HFFc6 (cell line): ENCODE measurements around the gene GABRB2. TPM values are rescaled to one million over a fixed set of nuclear protein-coding genes. Genes with fewer than 3 reads are reported as not detected.

Experiments
- DNase-seq: peaks from one replicate; pipeline ENCODE4 v3.0.0-alpha.2; 2018
- H3K27ac Mint-ChIP-seq: 2 replicates; pipeline ENCODE4 v1.8.0; 2020; ENCODE audit warnings: mild to moderate bottlenecking, mixed read lengths
- H3K27me3 Mint-ChIP-seq: 2 replicates; pipeline ENCODE4 v1.8.0; 2021; ENCODE audit warnings: mild to moderate bottlenecking, moderate library complexity, mixed read lengths; ENCODE audit not compliant: insufficient read depth
- H3K36me3 Mint-ChIP-seq: 2 replicates; pipeline ENCODE4 v1.8.0; 2021; ENCODE audit warnings: low read depth, mixed read lengths
- H3K4me1 Mint-ChIP-seq: 2 replicates; pipeline ENCODE4 v1.8.0; 2020; ENCODE audit warnings: low read depth, mixed read lengths
- H3K4me3 Mint-ChIP-seq: 2 replicates; pipeline ENCODE4 v1.8.0; 2020; ENCODE audit warnings: mild to moderate bottlenecking, moderate library complexity, mixed read lengths
- H3K9me3 Mint-ChIP-seq: 2 replicates; pipeline ENCODE4 v1.8.0; 2020; ENCODE audit warnings: mild to moderate bottlenecking, mixed read lengths
- total RNA-seq, 6 experiments: library from RNA; stranded (reverse); fragmentation: NEBNext Ultra II Directional; extraction: Animal tissue kit (Norgen Biotek cat#: 25700); gene quantifications; 2 replicates in 1 of 6; 3 replicates in 5 of 6; pipeline ENCODE4 v1.2.3, GENCODE V29; 2021
- TF ChIP-seq, protein P1 (sequence below): fragments of 200-600 bp; sonication (generic); IDR thresholded peaks from 2 replicates; pipeline ENCODE4 v1.5.0; 2021; ENCODE audit warnings: antibody characterized with exemption, mild to moderate bottlenecking

GABRB2 gene
- total RNA-seq, 6 experiments from 2014 or later, result not detected

DNA sequence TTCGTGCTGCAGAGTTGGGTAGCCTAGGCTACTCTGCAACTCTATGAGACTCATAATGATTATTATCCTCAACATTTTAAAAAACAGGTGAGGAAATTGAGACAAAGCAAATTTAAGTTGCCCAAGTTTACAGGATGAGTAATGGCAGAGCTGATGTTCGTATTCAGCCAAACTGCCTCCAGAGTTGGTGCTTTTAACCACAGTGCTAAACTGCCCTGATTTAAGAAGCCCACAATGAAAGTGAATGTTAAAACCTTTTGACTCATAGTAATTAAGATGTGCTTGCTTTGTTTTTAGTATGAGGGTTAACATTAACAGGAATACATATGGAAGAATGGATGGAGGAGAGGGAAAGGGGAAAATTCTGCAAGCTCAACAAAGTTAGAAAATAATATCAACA is 15.9 kb upstream of the GABRB2 start:
- Mint-ChIP-seq H3K27me3 (no peaks in the 10 kb centered on the region; the same call in 1 of the 2 replicates), H3K4me1 (no peaks in the 10 kb centered on the region), H3K9me3 (peaks cover 57% of the 10 kb centered on the region), H3K27ac (no peak overlapping the region), H3K4me3 (no peak overlapping the region), H3K36me3 (no peaks in the 10 kb centered on the region)
- TF ChIP-seq, protein P1, sequence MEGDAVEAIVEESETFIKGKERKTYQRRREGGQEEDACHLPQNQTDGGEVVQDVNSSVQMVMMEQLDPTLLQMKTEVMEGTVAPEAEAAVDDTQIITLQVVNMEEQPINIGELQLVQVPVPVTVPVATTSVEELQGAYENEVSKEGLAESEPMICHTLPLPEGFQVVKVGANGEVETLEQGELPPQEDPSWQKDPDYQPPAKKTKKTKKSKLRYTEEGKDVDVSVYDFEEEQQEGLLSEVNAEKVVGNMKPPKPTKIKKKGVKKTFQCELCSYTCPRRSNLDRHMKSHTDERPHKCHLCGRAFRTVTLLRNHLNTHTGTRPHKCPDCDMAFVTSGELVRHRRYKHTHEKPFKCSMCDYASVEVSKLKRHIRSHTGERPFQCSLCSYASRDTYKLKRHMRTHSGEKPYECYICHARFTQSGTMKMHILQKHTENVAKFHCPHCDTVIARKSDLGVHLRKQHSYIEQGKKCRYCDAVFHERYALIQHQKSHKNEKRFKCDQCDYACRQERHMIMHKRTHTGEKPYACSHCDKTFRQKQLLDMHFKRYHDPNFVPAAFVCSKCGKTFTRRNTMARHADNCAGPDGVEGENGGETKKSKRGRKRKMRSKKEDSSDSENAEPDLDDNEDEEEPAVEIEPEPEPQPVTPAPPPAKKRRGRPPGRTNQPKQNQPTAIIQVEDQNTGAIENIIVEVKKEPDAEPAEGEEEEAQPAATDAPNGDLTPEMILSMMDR, result no peak
- no peak for DNase-seq

DNA sequence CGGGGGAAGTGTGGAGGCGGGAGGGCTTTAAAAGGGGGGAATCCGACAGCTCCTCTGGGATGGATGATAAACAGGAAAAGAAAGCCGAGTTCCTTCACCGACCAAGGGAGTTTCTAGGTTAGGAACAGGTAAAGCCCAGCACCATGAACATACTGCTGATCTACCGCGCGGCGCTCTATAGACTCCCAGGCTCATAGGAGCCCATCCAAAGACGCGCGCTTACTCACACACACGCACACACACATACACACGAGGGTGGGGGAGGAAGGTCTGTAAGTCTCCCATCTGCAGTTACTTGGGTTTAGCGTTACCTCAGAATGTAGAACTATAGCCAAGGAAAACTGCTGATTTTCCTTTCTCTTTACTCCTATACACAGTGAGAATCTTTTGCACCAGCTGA is 2.6 kb upstream of the GABRB2 start:
- peaks cover 7% of the 10 kb centered on the region for H3K9me3 Mint-ChIP-seq
- DNase-seq, result no peak
- TF ChIP-seq, protein P1, result no peak
- H3K4me1 Mint-ChIP-seq, result 0 out of 2 replicates have a peak, but pooled peaks cover 7% of the 10 kb centered on the region
- no peak overlapping the region for H3K27ac Mint-ChIP-seq
- H3K36me3 Mint-ChIP-seq, result no peaks in the 10 kb centered on the region
- no peak overlapping the region for H3K4me3 Mint-ChIP-seq
- peaks cover 14% of the 10 kb centered on the region for H3K27me3 Mint-ChIP-seq

- Mint-ChIP-seq H3K27me3 (peaks cover 14% of the 10 kb centered on the region), H3K27ac (no peak overlapping the region), H3K36me3 (no peaks in the 10 kb centered on the region), H3K4me1 (0 out of 2 replicates have a peak, but pooled peaks cover 7% of the 10 kb centered on the region), H3K4me3 (no peak overlapping the region), H3K9me3 (peaks cover 5% of the 10 kb centered on the region; the same call in 1 of the 2 replicates)
- DNase-seq, result no peak
- TF ChIP-seq, protein P1, result no peak
Observed at GRCh38 chr5:161548487-161549094, 2.1 kb upstream of the GABRB2 start.

- DNase-seq, result no peak
- TF ChIP-seq, protein P1, result no peak
- Mint-ChIP-seq H3K36me3 (no peaks in the 10 kb centered on the region), H3K4me1 (0 out of 2 replicates have a peak, but pooled peaks cover 7% of the 10 kb centered on the region), H3K9me3 (peaks cover 5% of the 10 kb centered on the region; the same call in 1 of the 2 replicates), H3K27ac (no peak overlapping the region), H3K4me3 (no peak overlapping the region), H3K27me3 (peaks cover 14% of the 10 kb centered on the region)
Observed at GRCh38 chr5:161547738-161548486, 1.4 kb upstream of the GABRB2 start.

DNA sequence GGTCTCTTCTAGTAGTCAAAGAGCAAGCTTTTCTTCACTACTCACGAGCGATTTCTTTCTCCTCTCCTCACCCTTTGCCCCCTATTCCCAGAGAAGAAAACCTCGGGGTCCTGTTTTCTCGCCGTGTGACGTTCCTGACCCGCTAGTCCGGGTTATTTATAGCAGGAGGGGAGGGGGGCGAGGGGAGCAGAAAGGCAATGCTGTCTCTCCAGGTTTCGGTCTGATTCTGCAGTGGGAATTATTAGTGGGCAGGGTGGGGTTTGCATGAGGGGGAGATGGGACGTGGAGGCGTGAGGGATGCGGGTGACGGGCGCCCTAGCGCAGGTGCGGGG is 847 bp upstream of the GABRB2 start:
- Mint-ChIP-seq H3K27me3 (peaks cover 14% of the 10 kb centered on the region), H3K9me3 (peaks cover 5% of the 10 kb centered on the region; the same call in 1 of the 2 replicates), H3K27ac (no peak overlapping the region), H3K4me3 (no peak overlapping the region), H3K4me1 (0 out of 2 replicates have a peak, but pooled peaks cover 7% of the 10 kb centered on the region), H3K36me3 (no peaks in the 10 kb centered on the region)
- TF ChIP-seq, protein P1, result no peak
- DNase-seq, result no peak
